K562 (cell line): ENCODE measurements around the gene VCAN. TPM values are rescaled to one million over a fixed set of nuclear protein-coding genes. Genes with fewer than 3 reads are reported as not detected.

Experiments used
- ATAC-seq: fragments of 200-7000 bp; cut with Tn5 transposase; 3 replicates; pipeline ENCODE4 v1.9.1; 2020; ENCODE audit warnings: moderate library complexity
- BruUV-seq: library from RNA; stranded (reverse); fragments of 400-500 nt; replicated peaks from 2 replicates; lab custom pipeline; 2021; lab: Mats Ljungman, UMichigan
- CTCF ChIA-PET: fragments of 300-600 bp; formaldehyde crosslinking; extraction: SDS; loops from one replicate; lab custom pipeline; 2021; ENCODE audit warnings: low intra/inter-chr PET ratio; lab: Yijun Ruan, JAX
- POLR2A ChIA-PET: fragments of 300-600, 350-650 bp; sonication (Branson Sonifier 250); formaldehyde crosslinking; extraction: SDS; loops from one replicate; lab custom pipeline; 2021; ENCODE audit warnings: antibody characterized with exemption, inconsistent platforms; lab: Yijun Ruan, JAX
- DNase-seq, 4 experiments: peaks; one replicate each; pipeline versions ENCODE4 v3.0.0 to v3.0.0-alpha.2; 2011 to 2018; ENCODE audit warnings: low spot score in 3 of 4, mixed read lengths in 3 of 4; ENCODE audit errors: extremely low read depth in 1 of 4
- FAIRE-seq: peaks from 2 replicates; lab custom pipeline; 2011; peaks lifted over from hg19 to GRCh38; lab: Jason Lieb, UNC
- H2AFZ ChIP-seq: 2 replicates; pipeline ENCODE4 v1.6.0; 2011; ENCODE audit warnings: low read depth, low read length, control low read depth, inconsistent platforms
- H3K27ac ChIP-seq: fragments of 200-600 bp; 3 replicates; pipeline ENCODE4 v1.8.0; 2011; ENCODE audit warnings: low read depth, mild to moderate bottlenecking, control low read depth, inconsistent platforms, low read length, moderate library complexity, mixed read lengths; ENCODE audit errors: extremely low read depth
- H3K27me3 ChIP-seq, 2 experiments: fragments of 300-600 bp in 1 of 2; 2 replicates in 1 of 2; 3 replicates in 1 of 2; pipeline versions ENCODE4 v1.6.0 to v1.8.0; 2011; ENCODE audit warnings: inconsistent platforms in 2 of 2, low read length in 2 of 2, mild to moderate bottlenecking in 1 of 2, mixed read lengths in 1 of 2, moderate library complexity in 1 of 2; ENCODE audit not compliant: control insufficient read depth in 2 of 2, insufficient read depth in 2 of 2
- H3K36me3 ChIP-seq: fragments of 300-600 bp; 3 replicates; pipeline ENCODE4 v1.8.0; 2011; ENCODE audit warnings: mild to moderate bottlenecking, low read length, inconsistent platforms; ENCODE audit not compliant: control insufficient read depth, insufficient read depth
- H3K4me1 ChIP-seq, 2 experiments: fragments of 200-600 bp in 1 of 2; replicated peaks in 1 of 2; 2 replicates in 1 of 2; 3 replicates in 1 of 2; pipeline versions ENCODE4 v1.5.1 to v1.8.0; 2011; ENCODE audit warnings: inconsistent platforms in 2 of 2, low read length in 2 of 2, mild to moderate bottlenecking in 1 of 2, mixed read lengths in 1 of 2, moderate library complexity in 1 of 2; ENCODE audit not compliant: control insufficient read depth in 2 of 2, insufficient read depth in 2 of 2
- H3K4me2 ChIP-seq: 2 replicates; pipeline ENCODE4 v1.6.1; 2011; ENCODE audit warnings: low read length, control low read depth, inconsistent platforms, mixed read lengths; ENCODE audit not compliant: insufficient read depth
- H3K4me3 ChIP-seq: fragments of 200-600 bp; sonication (generic), shearing (Covaris generic); 2 replicates; pipeline ENCODE4 v1.5.1; 2016; ENCODE audit warnings: control low read depth, inconsistent platforms
- H3K79me2 ChIP-seq: fragments of 200-600 bp; 3 replicates; pipeline ENCODE4 v1.8.0; 2011; ENCODE audit warnings: low read length, inconsistent platforms; ENCODE audit not compliant: control insufficient read depth, insufficient read depth
- H3K9ac ChIP-seq, 2 experiments: 2 replicates each; pipeline versions ENCODE4 v1.6.0 to v1.6.1; 2011; ENCODE audit warnings: low read depth in 2 of 2, low read length in 2 of 2, control low read depth in 1 of 2, inconsistent platforms in 1 of 2, mild to moderate bottlenecking in 1 of 2, mixed read lengths in 1 of 2; ENCODE audit not compliant: insufficient read depth in 1 of 2
- H3K9me1 ChIP-seq: one replicate; pipeline ENCODE4 v1.6.0; 2011; ENCODE audit warnings: inconsistent platforms, mild to moderate bottlenecking, low read length, moderate library complexity; ENCODE audit not compliant: control insufficient read depth, insufficient read depth
- H3K9me3 ChIP-seq: replicated peaks from 2 replicates; pipeline ENCODE4 v1.5.1; 2011; ENCODE audit warnings: low read depth, low read length, inconsistent platforms; ENCODE audit not compliant: control insufficient read depth, insufficient read depth
- H4K20me1 ChIP-seq: replicated peaks from 2 replicates; pipeline ENCODE4 v1.6.1; 2011; ENCODE audit warnings: low read length, inconsistent platforms, mixed read lengths; ENCODE audit not compliant: control insufficient read depth, insufficient read depth
- EP300 ChIP-seq: IDR thresholded peaks from 2 replicates; pipeline ENCODE4 v1.6.1; 2012; ENCODE audit warnings: low read length, improper control_type of control experiment
- FOXA1 ChIP-seq: fragments of 450-650 bp; IDR thresholded peaks from 2 replicates; pipeline ENCODE4 v1.6.1; 2016; ENCODE audit warnings: mild to moderate bottlenecking, borderline replicate concordance
- HDAC1 ChIP-seq, 2 experiments: fragments of 450-650 bp; IDR thresholded peaks; 2 replicates each; pipeline ENCODE4 v1.6.1; 2016 to 2017; ENCODE audit warnings: inconsistent platforms in 1 of 2, mild to moderate bottlenecking in 1 of 2, moderate library complexity in 1 of 2
- PKNOX1 ChIP-seq: fragments of 450-650 bp; IDR thresholded peaks from 2 replicates; pipeline ENCODE4 v1.6.1; 2016
- PRPF4 ChIP-seq: fragments of 200-400 bp; formaldehyde crosslinking; IDR thresholded peaks from one replicate; pipeline ENCODE4 v1.6.1; 2017; ENCODE audit warnings: low read length, low read depth, mild to moderate bottlenecking; ENCODE audit not compliant: insufficient read depth, poor library complexity, severe bottlenecking
- SIN3A ChIP-seq, 2 experiments: fragments of 150-350 bp in 1 of 2; IDR thresholded peaks; 2 replicates each; pipeline ENCODE4 v1.6.1; 2011 to 2016; ENCODE audit warnings: borderline replicate concordance in 2 of 2, low read depth in 2 of 2, low read length in 2 of 2, mild to moderate bottlenecking in 2 of 2, moderate library complexity in 2 of 2; ENCODE audit not compliant: control insufficient read depth in 1 of 2
- ZBTB33 ChIP-seq: sonication (generic); formaldehyde crosslinking; IDR thresholded peaks from 2 replicates; pipeline ENCODE4 v1.8.1; 2023; ENCODE audit warnings: mild to moderate bottlenecking, missing genetic modification reagents
- ZBTB40 ChIP-seq, 2 experiments: fragments of 450-650 bp in 1 of 2; sonication (generic) in 1 of 2; formaldehyde crosslinking in 1 of 2; IDR thresholded peaks; 2 replicates each; pipeline versions ENCODE4 v1.7.1 to v1.9.0; 2016 to 2022; ENCODE audit warnings: inconsistent platforms in 1 of 2, mild to moderate bottlenecking in 1 of 2, missing genetic modification reagents in 1 of 2
- ZC3H4 ChIP-seq: sonication (generic); formaldehyde crosslinking; IDR thresholded peaks from 2 replicates; pipeline ENCODE4 v1.9.0; 2021; ENCODE audit warnings: missing genetic modification reagents, borderline replicate concordance
- ZNF445 ChIP-seq: fragments of 250-450 bp; sonication (Bioruptor Pico); IDR thresholded peaks from 2 replicates; pipeline ENCODE4 v1.4.0; 2020; ENCODE audit warnings: low read depth, mild to moderate bottlenecking, moderate library complexity
- WGBS: fragments of 100-300 bp; shearing (Covaris generic); methylation state at CpG from one replicate; pipeline ENCODE4 v1.1.6; 2016; ENCODE audit warnings: low coverage, mixed read lengths; ENCODE audit not compliant: insufficient coverage; ENCODE audit errors: missing lambda C conversion rate; 5-methylcytosine and 5-hydroxymethylcytosine counted together
- in situ Hi-C: fragments of 300-500 bp; cut with MboI; formaldehyde crosslinking; loops from 4 replicates; pipeline ENCODE4 v1.15.0; 2018; ENCODE audit warnings: inconsistent platforms, mixed read lengths
- intact Hi-C: fragments of 100-400 bp; cut with micrococcal nuclease; formaldehyde crosslinking; loops from 2 replicates; pipeline ENCODE4 v1.14.2; 2022
- polyA plus RNA-seq, 8 experiments: library from polyadenylated mRNA; depleted of rRNA in 4 of 8; stranded (reverse) in 5 of 8; unstranded in 3 of 8; fragments of >200 nt; fragmentation: Nextera tagmentation in 2 of 8; fragmentation: Illumina TruSeq in 1 of 8; extraction: Ambion mirVana in 2 of 8; extraction: Trizol in 1 of 8; gene quantifications; 2 replicates each; pipeline versions ENCODE4 v1.2.1 to v1.2.3, GENCODE V29; 2011 to 2014; ENCODE audit warnings: inconsistent platforms in 1 of 8, missing spikeins in 1 of 8
- total RNA-seq, 7 experiments: library from RNA; depleted of rRNA in 6 of 7; stranded (reverse); fragments of >200 nt in 6 of 7; fragmentation: Illumina TruSeq in 2 of 7; extraction: Trizol in 2 of 7; gene quantifications; 2 replicates each; pipeline versions ENCODE4 v1.2.1 to v1.2.3, GENCODE V29; 2011 to 2021; ENCODE audit warnings: low replicate concordance in 1 of 7

The VCAN gene
- total and polyA plus RNA-seq, 9 of the 15 experiments (the other 6 are each of a cell fraction or from before 2014, with no cell fraction given): 0.01 to 0.33 (median 0.05) TPM

- TF ChIP-seq EP300: no peak
- no peak for TF ChIP-seq ZNF445 (CRISPR knock-in tag)
- TF ChIP-seq SIN3A (IDR thresholded peaks at IDR 0.05; ENCODE audit: borderline replicate concordance in 2 of 2, control insufficient read depth in 1 of 2, low read depth in 2 of 2, low read length in 2 of 2): no peak
- no peak for TF ChIP-seq PRPF4
- TF ChIP-seq HDAC1 (IDR thresholded peaks at IDR 0.05): no peak
- no peak for TF ChIP-seq ZBTB40 (IDR thresholded peaks at IDR 0.05)
- no peak for TF ChIP-seq ZBTB40 (CRISPR knock-in tag; IDR thresholded peaks at IDR 0.05)
- no peak for TF ChIP-seq ZBTB33
- no peak for TF ChIP-seq PKNOX1
- no peak for TF ChIP-seq FOXA1
- TF ChIP-seq ZC3H4 (CRISPR knock-in tag): no peak
- no peaks in the 10 kb centered on the region for H3K9me1 ChIP-seq
- no peaks in the 10 kb centered on the region for H3K9me3 ChIP-seq
- H3K27ac ChIP-seq: no peak overlapping the region
- ATAC-seq: no peak
- no peak for FAIRE-seq
- no peaks in the 10 kb centered on the region for H3K4me1 ChIP-seq
- H3K27me3 ChIP-seq: no peaks in the 10 kb centered on the region
- H3K9ac ChIP-seq: no peak overlapping the region
- no peak for DNase-seq
- no peak overlapping the region for H3K4me3 ChIP-seq
- 5% methylated on average over 4 of the region's 4 CpGs for WGBS
- intact Hi-C loops (no loop called here), in situ Hi-C loops (no loop called here)
- POLR2A ChIA-PET: interaction anchor here (0.8 kb wide), 1 partner anchor 23 kb away, joined by 3 read pairs; no protein-coding TSS in a partner anchor
- H3K4me2 ChIP-seq: no peak overlapping the region
- no peaks in the 10 kb centered on the region for H4K20me1 ChIP-seq
- no peaks in the 10 kb centered on the region for H3K79me2 ChIP-seq
- no peaks in the 10 kb centered on the region for H3K36me3 ChIP-seq
- CTCF ChIA-PET: no interaction called here
- H2AFZ ChIP-seq: no peak overlapping the region
- BruUV-seq: no TSS peak
These were observed 55.7 kb downstream of the VCAN start for GRCh38 chr5:83527221-83527620.
